Stromal cell of bone marrow (primary cell): ENCODE data around the gene CCSER1.
"Not testable (repeated sequence)": the region's sequence is repeated elsewhere in the genome, so short reads cannot be mapped to it uniquely, and the experiment has no call there.

Source experiments
- DNase-seq: peaks from one replicate; pipeline ENCODE4 v3.0.0-alpha.2; 2012; ENCODE audit warnings: low read depth

Gene CCSER1

DNA sequence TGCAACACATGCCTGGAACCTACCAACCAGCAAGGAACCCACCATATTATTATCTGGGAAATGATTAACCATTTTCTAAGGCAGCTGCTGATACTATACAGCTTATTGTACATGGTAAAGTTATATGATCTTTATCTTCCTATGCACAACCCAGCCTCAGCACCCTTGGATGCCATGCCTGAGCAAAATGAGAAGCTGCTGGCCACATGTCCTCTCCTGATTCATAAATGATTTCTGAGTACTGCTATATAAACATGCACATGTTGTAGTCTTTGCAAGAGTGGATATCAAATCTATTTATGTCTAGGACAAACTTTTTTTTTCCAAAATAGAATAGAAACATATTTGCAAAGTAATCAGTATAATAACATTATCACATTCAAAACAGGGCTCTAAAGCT lies 1043.6 kb downstream of the CCSER1 start:
- DNase-seq: no peak

DNA sequence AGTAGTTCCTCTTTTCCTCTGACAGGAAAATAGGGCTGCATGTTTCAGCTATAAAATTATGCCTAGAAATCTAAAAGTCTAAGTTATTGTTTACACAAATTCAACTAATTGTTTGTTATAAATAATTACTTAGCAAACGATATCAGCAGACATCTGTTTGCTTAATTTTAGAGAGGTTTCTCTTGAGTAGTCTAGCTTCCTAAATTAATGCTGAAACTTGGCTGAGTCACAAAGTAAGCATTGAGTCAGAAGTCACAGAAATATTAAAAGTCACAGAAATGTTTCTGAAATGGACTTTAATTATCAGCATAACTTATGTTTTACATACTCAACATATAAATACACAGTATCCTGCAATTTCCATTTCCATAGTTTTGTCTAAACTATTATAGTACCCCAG lies 1044.0 kb downstream of the CCSER1 start:
- no peak for DNase-seq

DNA sequence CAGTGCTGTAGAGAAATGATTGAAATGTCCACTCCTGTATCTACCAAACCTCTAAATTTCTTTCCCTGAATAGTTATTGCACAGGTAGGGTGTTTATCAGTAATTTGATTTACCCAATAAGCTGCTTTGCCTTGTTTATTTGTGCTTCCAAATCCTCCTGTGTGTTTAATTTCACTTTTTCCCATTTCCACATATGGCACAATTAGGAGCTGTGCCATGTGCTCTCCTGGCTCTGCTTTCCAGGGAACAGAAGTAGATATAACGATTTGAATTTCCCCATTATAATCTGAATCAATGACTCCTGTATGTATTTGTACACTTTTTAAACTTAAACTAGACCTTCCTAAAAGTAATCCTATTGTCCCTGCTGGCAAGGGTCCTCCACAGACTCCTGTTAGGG lies 1057.9 kb downstream of the CCSER1 start:
- not testable (repeated sequence) for DNase-seq

DNA sequence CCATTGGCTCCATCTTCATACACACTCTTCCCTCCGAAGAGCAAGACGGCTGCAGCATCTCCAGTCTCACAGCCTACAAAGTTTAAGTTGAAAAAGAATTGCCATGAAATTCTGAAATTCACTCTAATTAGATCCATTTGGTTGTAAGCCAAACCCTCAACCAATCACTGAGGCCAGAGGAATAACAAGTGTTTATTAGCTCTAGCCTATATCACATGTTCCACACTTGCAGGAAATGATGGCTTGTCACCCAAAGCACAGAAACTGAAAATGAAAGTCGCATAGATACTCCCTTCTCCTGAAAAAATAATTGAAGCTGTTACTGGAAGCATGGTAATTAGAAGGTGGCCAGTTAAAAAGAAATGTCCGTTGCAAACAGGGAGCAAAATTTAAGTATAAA lies 1071.8 kb downstream of the CCSER1 start:
- DNase-seq: no peak

DNA sequence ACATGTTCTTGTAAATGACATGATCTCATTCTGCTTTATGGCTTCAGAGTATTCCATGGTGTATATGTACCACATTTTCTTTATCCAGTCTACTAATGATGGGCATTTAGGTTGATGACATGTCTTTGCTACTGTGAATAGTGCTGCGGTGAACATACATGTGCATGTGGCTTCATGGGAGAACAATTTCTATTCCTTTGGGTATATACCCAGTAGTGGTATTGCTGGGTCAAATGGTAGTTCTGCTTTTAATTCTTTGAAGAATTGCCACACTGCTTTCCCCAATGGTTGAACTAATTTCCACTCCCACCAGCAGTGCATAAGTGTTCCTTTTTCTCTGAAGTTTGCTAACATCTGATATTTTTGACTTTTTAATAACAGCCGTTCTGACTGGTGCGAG lies 1080.3 kb downstream of the CCSER1 start:
- DNase-seq: no peak

DNA sequence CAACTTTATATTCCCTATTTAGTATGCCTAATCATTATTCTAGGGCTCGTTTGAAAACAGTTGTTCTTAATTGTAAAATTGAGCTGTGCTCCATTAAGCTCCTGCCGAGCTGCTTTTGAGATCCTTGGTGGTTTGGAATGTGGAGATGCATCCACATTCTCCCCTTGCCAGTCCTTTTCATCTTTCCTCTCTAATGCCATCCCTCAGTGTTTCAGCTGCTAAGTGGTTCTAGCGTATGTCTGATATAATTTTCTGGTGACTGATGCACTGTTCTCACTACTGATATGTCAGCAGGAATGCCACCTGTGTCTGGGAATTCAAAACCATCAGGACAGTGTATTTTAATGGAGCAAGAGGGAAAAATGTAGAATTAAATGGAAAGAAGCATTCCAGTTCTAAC lies 1085.0 kb downstream of the CCSER1 start:
- DNase-seq: no peak

DNA sequence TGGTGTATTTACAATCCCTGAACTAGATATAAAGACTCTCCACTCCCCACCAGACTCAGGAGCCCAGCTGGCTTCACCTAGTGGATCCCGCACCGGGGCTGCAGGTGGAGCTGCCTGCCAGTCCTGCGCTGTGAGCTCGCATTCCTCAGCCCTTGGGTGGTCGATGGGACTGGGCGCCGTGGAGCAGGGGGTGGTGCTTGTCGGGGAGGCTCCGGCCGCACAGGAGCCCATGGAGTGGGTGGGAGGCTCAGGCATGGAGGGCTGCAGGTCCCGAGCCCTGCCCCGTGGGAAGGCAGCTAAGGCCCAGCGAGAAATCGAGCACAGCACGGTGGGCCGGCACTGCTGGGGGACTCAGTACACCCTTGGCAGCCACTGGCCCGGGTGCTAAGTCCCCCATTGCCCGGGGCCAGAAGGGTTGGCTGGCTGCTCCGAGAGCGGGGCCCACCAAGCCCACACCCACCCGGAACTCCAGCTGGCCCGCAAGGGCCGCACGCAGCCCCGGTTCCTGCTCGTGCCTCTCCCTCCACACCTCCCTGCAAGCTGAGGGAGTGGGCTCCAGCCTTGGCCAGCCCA lies 1090.7 kb downstream of the CCSER1 start:
- not testable (repeated sequence) for DNase-seq

DNA sequence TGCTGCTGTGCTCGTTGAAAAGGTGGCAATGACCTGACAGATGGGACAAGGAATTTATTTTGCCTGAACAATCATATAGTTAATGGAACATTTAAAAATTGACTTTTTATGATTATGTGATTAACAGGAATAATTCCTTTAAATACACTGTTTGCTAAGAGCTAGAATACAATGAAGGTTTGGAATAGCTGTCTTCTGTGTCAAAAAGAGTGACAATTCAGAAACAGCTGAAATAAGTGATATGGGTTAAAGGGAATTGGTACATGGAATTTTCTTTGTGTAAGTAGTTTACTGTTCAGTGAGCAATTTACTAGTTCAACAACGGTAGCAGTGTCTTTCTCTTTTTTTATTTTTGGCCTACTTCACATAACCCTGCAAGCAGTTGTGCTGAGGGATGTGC lies 1093.1 kb downstream of the CCSER1 start:
- no peak for DNase-seq

DNA sequence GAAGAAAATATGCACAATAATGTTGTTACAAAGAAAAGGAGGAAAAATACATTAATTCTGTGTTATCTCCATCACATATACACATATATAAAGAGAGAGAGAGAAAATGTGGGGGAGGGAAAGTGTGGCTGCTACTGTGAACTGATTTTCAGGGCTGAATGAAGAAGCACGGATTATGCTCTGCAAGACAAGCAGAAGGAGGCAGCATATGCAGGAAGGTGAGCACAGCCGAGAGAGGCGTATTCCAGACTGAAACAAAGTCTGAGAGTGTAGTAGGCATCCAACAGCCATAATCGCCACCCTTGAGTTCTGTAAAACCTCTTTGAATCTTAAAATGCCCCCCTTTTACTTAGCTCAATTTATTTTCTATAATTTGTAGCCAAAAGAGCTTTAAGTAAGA lies 1094.8 kb downstream of the CCSER1 start:
- DNase-seq: no peak

DNA sequence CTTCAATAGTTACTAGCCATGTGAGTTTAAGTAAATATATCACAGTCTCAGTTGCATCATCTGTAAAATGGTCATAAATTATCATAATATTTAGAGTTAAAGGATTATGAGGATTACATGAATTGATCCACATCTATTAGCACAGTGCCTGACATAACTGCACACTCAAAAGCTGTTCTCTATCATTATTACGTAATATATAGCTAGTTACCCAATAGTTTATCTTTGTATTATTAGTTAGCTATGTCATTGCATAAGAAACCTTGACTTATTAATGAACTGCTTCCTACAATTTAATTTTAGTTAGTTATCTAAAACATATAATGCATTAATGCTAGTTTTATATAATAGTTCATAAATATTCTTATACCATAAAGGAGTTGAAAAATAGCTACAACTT lies 1099.7 kb downstream of the CCSER1 start:
- no peak for DNase-seq

DNA sequence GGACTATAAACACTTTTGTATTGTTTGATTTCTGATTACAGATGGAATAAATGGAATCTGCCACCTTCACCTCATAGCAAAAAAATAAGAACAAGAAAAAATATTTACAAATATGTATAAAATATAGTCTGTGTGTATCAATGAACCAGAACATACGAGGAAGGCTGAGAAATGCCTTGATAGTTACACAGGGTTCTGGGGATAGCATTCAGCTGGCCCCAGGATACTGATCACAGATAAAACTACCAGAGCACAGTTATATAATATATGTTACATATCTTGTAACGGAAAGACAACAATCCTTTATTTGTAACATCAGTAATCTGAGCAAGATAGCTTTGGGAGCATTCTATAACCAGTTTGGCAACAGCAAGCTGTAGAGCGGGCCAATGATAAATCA lies 1101.5 kb downstream of the CCSER1 start:
- no peak for DNase-seq

DNA sequence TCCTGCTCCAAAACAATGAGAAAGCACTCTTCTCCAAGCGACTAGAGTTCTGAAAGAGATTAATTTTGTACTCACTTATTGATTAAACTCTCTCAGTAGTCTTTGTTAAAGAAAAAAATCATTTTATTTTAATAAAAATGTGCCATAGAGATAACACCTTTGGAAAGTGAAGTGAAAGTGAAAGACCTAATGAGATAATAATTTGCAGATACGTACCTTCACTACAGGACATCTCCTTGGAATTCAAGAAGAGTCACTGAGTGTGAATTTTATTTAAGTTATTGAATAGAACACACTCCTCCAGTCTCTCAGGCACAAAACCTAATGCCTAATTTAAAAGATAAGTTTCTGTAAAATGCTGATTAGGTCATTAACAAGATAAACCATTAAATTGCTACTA lies 1106.0 kb downstream of the CCSER1 start:
- DNase-seq: no peak

DNA sequence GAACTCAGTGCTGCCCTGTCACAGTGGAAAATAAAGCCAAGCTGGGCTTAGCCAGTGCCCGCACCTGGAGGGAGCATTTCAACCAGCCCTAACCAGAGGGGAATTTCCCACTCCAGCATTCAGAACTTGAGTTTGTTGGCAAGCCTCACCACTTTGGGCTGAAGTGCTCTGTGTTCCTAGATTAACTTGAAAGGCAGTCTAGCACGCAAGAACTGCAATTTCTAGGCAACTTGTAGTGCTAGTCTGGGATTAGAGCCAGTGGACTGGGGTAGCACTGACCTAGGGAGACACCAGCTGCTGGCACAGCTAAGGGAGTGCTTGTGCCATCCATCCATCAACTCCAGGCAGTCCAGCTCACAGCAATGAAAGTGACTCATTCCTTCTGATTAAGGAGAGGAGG lies 1115.9 kb downstream of the CCSER1 start:
- DNase-seq: no peak

DNA sequence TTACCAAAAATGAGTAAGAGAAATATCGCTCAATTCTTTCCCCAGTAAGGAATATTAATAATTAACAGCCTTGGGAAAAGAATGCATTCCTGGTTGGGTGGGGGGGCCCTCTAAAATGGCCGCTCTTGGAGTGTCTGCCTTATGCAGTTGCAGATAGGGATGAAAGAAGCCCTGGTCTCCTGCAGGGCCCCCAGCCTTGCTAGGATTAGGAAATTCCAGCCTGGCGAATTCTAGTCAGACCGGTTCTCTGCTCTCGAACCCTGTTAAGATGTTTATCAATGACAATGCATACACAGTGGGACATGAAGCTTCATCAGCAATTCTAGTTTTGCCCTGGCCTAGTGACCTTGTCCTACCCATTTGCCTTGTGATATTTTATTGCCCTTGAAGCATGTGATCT lies 1128.8 kb downstream of the CCSER1 start:
- no peak for DNase-seq

DNA sequence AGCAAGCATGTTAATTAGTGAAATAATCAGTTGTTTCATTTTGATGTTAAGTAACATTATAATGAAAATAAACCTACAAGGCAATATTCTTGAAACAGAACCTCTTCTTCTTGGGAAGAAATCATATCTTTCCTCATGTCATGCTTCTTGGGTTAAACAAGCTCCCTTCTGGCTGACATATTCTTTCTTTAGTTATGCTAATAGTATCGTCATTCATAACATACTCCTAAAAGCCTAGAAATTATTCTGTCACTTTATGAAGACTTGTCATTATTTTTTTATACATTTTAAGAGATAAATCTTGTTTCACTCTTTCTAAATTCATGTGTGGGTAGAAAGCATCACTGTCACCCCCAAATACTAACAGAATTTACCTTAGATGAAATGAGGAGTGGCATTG lies 1129.6 kb downstream of the CCSER1 start:
- no peak for DNase-seq

DNA sequence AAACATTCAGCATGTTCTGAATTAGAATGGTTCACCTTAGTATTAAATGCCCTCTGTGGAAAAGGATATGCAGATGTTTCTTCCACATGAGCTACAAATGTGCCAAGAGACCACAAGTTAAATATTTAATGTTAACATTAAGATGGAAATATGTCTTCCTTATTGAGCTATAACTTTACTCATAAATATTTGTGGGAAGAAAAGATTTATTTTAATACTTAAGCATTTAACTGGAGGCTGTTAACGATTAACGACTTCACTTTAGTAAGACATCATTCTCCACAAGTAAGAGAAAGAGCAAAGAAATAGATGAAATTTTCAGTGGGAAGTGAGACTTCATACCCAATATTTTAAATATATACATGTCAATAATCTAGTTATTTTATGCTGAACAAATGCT lies 1130.5 kb downstream of the CCSER1 start:
- DNase-seq: no peak

DNA sequence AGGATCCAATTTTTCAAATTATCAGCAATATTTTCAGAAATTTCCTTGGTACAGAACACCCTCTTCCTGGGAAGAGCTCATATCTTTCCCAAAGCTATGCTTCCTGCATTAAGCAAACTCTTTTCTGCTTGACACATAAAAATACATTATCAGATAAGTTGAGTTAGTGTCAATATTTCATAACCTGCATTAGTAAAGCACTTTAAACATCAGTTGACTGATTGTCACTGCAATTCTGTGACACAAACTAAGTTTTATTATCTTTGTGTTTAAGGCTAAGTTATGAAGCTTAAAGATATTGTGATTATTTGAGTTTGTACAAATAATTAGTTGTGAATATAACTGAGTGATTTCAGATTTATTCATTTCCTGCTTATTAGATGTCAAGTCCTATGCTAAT lies 1131.1 kb downstream of the CCSER1 start:
- no peak for DNase-seq

DNA sequence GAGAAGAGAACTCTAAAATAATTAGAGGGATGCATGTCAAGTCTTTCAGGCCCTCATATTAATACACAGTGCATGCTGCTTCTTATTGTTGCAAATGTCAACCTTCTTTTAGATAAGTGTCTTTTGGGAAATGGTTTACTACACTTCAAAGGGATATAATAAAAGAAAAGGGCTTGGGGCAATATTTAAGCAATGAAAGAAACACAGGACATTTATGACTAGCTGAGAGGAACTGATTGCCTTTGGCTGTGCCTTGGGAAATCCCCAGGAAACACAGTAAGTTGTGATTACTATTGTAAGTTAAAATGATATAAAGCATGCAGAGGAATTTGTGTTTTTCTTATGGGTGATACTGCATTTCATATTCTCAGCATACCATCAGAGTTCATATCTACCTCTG lies 1140.3 kb downstream of the CCSER1 start:
- DNase-seq: no peak

DNA sequence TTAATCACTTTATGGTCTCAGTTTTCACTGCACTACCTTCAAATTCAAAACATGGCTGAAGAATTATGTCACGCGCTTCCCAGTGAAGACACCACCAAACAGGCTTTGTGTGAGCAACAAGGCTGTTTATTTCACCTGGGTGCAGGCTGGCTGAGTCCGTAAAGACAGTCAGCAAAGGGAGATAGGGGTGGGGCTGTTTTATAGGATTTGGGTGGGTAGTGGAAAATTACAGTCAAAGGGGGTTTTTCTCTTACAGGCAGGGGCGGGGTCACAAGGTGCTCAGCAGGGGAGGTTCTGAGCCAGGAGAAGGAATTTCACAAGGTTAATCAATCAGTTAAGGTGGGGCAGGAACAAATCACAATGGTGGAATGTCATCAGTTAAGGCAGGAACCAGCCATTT lies 1141.3 kb downstream of the CCSER1 start:
- not testable (repeated sequence) for DNase-seq

DNA sequence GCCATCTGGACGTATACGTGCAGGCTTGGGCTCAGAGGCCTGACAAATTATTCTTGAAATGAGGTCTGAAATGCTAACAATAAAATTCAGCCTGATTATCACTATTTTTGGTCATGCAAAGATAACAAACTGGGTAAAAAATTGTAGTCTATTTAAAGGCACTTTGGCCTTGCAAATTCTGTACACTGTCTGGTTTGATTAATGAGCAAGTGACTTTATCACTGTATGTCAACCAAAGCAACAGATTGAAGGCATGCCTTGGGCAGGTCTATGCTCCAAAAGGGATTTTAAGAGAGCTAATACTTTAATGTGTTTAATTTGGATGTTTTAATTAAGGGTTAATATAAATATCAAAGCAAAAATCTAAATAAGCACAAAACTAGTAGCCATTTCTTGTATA lies 1141.7 kb downstream of the CCSER1 start:
- no peak for DNase-seq

DNA sequence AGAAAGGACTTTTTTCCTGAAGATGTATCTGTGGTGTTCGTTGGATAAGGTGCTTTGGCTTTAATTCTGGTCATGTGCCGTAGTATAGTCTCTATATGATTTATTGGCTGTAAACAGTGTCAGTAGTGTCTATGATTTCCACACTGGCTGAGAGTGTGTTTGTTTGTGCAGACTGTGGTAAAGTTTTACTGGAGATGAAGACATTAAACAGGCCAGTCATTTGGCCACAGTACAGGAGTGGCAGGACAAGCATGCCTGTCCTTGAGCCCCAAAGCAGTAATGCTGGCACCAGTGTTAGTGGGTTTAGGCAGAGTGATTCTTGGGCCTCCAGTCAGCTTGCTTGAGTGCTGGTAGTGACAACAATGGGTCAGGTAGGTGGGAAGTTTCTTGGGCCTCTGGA lies 1152.7 kb downstream of the CCSER1 start:
- DNase-seq: no peak

DNA sequence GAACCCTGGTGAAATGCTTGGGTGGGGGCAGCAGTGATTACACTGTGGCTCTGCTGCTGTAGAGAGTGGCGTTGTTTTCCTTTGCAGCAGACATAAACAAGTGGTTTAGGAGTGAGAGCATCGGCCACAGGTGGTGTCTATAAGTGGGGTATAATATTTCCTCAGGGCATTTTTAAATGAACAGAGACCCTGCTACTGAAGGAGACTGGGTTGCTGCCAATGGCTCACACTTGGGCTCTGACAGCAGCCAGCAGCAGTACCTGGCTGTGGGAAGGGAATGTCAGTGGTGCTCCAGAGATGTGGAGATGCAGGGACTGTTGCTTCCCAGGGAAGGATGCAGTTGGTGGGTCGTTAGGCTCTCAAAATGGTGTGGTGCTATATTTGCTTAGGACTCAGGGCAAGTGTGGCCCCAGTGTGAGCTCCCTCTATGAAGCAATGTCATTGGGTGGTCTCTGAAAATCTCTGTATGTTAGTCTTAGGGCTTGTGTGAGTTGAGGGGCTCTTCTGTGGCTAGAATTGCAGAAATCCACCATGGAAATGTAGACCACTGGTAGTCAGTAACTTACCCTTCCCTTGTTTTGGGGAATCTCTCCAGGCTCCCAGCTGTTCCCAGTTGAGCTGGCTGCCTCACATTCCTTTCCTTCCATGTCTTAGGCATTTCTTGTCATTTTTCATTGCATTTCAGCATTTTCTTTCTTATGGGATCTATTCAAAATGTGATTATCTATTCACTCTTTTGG lies 1153.5 kb downstream of the CCSER1 start:
- no peak for DNase-seq

DNA sequence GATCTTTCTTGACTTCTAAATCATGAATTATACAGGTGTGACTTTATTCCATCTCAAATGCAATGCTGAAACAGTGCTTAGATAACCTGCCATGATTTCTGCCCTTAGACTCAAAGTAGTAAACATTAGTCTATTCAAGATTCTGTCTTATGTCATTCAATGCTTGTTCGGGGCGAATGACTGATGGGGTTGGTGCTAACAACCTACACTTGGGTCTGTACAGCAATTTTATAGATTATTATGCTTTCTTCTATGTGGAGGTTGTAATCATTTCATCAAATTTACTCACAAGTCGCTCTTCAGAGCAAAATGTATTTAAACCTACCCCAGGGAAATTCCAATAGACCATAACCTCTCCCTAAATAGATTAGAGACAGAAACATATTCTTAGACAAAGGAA lies 1155.0 kb downstream of the CCSER1 start:
- no peak for DNase-seq

DNA sequence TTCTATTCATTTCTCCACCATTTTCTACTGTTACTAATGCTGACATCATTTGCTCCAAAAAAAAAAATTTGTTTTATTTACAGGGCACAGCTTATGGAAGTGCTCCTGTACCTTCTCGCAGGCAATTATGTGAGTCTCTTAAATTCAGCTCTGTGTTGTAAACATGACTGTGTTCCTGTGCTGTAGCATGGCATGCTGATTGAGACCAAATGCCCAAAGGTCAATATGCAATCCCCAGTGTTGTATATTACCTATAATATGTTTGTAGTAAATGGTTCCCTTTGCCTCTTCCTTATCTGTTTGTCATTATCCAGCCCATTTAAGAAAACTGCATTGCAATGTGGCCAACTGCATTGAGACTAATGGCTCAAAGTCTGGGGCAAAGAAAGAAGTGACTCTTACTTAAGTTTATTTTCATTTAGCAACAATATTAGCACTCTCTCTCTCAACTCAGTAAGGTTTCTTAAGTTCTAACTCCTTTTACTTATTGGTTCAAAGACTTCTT lies 1156.6 kb downstream of the CCSER1 start:
- no peak for DNase-seq
